HG03558 (cell line): ENCODE data around the gene PAK6.

Source experiments
- ATAC-seq: cut with Tn5 transposase; IDR thresholded peaks from one replicate; pipeline ENCODE4 v1.9.1; 2021; ENCODE audit warnings: moderate number of reproducible peaks; ENCODE audit not compliant: unreplicated experiment; ENCODE audit errors: extremely low read depth

PAK6 gene

DNA sequence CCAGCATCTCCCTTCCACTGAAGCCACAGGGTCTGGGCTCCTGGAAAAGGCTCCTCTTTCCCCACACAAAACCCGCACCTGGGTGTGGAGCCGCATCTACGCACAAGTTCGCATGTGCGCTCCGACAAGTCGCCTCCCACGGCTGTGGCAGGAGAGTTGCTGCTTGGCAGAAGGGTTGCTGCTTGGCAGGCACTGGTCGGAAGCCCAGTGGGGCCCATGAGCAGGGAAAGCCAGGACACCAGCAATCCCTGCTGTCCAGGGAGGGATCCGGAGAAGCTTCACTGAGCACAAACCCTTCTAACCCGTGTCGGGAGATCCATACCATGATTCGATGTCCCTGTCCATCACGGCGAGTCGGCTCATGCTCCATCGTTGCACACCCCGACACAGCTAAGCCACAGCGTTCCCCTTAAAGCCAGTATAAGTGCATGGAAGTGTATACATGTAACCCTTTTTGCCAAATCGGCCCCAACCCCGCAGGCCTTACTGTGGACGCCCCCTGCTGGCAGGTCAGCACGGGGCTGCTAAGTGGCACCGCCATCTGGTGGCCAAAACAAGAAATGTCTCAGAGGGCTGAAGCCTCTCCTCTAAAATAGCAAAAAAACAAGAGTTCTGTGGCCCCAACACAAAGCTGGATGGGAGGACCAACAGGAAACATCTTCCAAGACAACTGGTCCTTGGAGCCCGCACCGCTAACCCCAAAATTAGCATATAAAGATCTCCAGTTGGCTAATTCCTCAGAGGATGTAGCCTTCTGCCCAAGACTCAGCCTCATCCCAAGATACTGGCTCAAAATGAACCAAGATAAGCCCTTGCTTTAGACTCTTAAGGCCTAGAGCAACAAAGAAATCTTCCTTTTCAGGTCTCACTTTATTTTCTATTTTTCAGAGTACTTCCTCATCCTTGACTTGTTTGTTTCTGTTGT lies 35.7 kb downstream of the PAK6 start:
- ATAC-seq = no peak

DNA sequence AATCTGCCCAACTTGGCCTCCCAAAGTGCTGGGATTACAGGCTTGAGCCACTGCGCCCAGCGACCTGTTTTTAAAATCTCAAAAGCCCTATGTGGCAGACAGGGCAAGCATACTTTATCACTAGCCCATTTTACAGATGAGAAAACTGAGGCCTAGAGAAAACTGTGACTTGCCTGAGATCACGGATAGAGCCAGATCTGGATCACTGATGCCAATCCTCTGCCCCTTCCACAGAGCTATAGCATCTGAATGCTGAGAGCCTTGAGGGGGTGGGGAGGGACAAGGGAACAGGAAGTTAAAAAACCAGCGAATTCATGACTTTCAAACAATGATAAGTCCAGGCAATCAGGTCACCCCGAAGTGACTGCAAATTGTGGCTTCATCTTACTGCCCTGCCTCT lies 36.7 kb downstream of the PAK6 start:
- no peak for ATAC-seq

DNA sequence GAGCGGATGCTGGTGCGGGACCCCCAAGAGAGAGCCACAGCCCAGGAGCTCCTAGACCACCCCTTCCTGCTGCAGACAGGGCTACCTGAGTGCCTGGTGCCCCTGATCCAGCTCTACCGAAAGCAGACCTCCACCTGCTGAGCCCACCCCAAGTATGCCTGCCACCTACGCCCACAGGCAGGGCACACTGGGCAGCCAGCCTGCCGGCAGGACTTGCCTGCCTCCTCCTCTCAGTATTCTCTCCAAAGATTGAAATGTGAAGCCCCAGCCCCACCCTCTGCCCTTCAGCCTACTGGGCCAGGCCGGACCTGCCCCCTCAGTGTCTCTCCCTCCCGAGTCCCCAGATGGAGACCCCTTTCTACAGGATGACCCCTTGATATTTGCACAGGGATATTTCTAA lies 37.1 kb downstream of the PAK6 start:
- no peak for ATAC-seq

DNA sequence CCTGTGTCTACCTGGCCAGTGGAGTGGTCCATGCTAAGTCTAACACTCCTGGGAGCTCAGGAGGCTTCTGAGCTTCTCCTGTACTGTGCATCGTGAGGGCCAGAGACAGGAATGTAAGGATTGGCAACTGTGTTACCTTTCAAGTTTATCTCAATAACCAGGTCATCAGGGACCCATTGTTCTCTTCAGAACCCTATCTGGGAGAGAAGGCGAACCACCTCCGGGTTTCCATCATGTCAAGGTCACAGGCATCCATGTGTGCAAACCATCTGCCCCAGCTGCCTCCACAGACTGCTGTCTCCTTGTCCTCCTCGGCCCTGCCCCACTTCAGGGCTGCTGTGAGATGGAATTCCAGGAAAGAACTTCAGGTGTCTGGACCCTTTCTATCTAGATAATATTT lies 38.1 kb downstream of the PAK6 start:
- no peak for ATAC-seq

DNA sequence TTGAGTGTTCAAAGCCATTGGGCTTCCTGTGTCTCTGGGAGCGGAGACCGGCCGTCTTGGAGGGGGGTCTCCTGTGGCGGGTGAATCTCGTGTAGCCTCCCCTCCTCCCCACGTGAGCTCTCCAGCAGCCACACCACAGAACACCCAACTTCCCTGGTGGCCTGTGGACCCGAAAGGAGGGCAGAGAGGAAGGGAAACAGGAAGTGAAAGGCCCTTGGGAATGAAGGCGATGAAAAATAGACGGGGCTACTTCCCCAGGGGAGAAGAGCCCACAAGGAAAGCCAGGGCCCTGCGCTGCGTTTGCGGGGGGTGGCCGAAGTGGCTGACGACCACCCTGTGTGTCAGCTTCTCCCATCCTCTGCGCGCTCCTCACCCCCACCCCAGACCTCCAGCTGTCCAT lies 38.6 kb downstream of the PAK6 start:
- no peak for ATAC-seq

DNA sequence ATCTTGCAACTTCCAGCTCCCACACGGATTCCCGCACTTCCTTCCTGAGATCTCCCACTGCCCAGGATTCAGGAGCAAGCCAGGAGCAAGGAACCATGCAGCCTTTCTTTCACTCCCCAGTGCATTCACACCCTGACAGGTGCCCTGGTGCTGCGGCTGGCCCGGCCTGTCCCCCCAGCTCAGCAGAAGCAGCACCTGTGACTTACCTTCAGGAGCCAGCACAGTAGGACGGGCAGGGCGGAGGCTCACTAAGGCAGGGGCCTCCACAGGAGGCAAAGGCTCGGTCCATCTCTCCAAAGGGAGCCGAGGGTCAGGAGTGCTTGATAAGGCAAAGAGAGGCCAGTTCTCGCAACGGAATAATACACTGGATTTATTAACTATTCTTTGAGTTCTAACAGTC lies 39.2 kb downstream of the PAK6 start:
- ATAC-seq = no peak

DNA sequence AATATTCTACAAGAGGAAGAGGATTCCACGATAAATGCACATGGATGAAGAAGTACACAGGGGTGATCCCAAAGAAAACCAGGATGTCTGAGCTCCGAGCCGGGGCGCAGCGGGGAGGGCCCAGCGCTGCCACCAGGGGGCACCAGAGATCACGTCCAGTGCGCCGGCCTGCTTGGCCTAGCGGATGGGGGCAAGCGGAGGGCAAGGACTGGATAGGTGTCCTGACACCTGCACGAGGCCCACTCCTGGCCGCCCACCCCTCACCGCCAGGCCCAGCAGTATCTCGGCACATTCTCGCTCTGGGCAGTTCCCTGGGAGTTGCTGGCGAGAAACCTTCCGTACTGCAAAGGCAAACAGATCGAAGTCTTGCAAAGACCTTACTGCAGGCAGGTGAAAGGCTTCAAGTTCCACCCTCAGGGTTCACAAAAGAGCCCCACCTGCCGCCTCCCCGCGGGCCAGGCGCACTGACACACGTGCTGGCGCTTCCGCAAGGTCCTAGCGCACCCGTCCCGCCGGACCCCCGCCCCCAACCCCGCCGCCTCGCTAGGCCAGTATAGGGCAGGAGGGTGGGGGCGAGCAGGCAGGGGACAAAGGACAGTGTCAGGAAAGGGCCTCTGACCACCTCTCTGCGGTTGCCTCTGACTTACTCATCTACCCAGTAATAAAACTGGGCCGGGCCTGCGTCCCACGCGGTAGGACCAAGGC lies 40.7 kb downstream of the PAK6 start:
- ATAC-seq = no peak

DNA sequence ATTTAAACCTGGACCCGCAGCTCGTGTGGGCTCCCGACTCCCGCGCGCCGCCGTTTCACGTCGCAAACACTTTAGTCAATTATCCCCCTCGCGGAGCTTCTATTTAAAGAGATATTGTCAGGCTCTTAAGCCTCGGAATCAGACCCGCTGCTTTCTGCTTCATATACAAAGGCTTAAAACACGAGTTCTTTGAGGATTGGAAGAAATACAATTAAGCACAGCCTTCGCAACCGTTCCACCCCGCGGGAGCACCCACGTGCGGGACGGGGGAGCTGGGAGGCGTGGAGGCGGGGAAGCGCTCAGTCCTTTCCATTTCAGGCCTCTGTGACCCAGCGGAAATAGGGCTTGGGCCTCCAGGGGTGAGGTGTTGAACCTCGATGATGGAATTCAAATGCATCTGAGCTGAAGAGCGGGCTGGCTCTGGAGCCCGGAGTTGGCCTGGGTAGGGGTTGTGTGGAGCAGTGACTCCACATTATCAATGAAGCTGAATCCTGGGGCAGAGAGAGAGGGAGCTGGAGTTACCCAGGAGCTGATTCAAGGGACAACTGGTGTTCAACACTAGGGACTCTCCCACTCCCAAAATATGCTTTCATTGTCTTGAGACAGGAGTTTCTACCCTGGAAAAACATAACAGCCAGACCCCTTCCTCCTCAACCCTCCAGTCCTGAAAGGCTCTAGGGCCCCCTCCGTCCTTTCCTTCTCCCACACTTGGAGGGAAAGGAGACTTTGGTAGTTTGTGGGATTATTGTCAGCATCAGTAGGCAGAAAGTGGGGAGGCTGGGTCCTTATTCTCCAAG lies 41.6 kb downstream of the PAK6 start:
- ATAC-seq = no peak

DNA sequence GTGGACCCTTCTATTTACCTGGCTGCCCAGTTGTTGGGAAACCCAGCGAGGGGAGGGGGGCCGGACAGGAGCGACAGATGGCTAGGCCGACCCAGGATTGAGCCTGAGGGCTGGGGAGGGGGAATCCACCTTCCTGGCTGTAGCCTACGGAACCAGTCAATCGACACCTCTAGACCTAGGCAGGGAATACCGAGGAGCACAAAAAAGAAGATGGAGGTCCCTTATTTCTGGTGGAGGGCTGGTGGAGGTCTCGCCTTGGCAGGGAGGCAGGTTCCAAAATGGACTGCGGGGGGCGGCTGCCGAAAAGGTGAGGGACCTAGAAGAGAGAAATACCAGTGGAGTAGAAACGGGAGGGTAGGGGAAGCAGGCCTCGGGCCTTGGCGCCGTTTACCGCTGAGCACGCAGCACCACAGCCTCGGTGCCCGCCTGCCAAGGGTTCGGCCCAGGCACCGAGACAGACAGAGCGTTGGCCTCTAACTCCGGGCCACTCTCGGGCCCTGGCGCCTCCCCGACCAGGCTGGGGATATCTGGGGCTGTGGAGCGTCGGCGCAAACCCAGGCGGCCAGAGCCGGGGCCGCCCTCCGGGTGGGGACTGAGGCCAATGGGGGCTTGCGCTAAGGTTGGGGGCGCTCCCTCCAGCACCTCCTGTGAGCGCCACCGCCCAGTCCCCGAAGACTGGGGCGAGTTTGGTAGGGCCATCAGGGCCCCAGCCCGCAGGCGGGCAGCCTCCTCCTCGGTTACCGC lies 42.4 kb downstream of the PAK6 start:
- ATAC-seq = no peak

DNA sequence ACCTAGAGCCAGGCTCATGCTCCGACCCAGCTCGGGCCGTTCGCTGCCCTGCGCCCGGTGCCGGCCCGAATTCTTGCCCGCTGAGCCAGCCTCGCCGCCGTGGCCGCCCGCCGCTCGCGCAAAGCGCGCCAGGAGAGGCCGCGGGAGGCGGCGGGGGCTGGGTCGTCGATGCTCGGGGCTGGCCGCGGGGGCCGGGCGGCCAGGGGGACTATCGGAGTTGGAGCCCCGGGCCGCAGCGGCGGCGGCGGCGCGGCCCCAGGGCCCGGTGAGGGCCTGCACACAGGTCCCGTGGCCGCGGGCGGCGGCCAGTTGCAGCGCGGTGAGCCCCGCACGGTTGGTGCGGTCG lies 42.9 kb downstream of the PAK6 start:
- no peak for ATAC-seq

DNA sequence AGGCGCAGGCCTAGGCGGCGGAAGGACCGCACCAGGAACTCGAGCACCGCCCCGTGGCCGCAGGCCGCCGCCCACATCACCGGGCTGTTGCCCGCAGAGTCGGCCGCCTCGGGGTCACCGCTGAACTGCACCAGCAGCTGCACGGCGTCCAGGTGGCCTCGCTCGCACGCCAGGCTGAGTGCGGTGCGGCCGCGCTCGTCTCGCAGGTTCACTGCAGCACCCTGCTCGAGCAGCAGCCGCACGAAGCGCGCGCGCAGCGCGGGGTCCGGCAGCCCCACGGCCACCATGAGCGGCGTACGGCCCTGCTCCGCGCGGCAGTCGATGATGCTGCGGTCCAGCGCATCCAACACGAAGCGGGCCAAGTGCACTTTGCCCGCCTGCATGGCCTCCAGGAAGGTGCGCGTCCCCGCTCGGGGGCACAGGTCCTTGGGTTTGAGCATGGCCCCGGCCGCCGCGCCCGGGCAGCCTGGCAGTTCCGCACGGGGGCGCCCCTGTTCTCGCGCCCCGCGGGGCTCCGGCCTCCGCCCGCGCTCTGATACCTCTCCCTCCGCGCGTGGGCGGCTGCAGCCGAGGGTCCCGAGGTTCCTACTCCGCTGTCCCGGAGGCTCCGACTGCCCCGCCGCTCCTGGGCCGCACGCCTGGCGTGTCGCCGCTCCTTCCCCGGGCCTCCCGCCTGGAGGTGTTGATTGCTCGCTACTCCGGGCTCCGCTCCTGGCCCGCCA lies 43.4 kb downstream of the PAK6 start:
- ATAC-seq = no peak

DNA sequence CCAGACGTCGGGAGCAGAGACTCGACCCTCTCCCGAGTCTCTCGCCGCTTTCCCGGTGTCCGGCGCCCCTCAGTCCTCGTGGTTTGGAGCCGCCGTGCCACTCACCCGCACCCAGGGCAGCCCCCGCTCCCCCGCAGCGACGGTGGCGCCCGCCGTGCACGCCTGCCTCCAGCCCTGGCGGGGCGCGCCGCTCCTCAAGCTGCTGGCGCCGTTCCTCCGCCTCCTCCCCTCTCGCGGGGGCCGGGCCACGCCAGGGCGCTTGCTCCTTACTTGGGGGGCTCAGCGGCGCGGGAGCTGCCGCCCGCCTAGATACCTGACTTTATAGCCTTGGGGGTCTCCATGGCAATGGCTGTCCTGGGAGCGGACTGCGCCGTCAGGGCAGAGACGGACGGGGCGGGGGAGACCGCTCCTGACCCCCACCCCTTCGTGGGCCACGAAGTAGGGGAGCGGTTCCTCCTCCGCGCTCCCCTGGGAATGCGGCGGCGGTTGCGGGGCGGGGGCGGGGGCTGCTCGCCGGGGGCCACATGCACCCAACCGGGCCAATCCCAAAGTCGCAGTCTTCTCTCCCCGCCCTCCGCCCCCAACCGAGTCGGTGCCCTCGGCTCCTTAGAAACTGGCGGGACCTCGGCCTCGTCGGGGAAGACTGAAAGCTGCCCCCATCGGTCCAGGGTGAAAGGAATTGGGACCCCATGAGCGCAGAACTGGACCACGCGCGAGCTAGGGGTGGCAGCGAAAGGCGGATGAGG lies 44.2 kb downstream of the PAK6 start, which contains the start of gene ANKRD63:
Gene ANKRD63, minus strand, starts transcription at position 196 of the 746 bp plus-strand sequence. CDS start 478 bp downstream, outside the sequence.
- ATAC-seq = no peak

DNA sequence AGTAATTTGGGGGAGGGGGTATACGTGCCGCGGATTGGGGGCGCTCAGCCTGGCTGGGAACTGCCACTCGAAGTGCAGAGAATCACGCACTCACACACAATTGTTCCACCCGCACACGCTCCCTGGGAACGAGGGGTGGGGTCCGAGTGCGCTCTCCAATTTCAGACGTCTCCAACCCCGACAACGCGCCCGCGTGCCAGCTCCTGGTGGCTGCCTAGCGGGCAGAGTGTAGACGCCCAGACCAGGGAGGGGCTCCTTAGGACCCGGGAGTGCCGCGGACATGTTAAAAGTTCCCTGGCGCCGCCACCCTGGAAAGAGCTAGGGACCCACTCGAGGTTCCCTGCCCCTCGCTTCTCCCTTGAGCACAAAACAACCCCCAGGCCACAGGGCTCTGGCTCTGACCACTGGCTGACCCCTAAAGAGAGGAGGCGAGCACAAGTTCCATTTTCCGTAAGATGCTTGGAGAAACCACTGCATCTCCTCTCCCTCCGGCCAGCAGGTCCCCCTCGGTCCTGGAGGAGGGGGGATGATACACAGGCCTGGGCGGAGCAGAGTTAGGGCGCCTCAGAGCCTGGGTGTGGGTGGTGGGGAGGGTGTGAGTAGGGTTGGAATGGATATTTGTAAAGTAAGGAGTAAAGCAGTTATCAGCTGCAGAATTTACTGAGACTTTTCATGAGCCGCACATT lies 44.9 kb downstream of the PAK6 start:
- ATAC-seq = no peak

DNA sequence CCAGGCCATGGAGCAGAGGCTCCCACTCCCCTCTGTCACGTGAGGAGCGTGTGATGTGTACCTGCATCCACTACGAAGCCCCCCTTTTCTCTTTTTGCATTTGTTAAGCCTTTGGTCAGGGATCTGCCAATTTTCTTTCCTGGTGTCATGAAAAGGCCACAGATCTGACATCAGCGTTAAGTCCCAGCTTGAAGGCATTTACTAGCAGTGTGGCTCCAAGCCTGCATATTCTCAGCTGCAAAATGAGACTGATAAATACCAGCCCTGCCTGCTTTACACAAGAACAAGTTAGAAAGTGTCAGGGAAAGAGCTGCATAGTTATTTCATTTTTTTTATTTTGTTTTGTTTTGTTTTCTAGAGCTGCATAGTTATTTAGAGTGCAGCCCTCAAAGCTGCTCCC lies 46.3 kb downstream of the PAK6 start:
- ATAC-seq = no peak

DNA sequence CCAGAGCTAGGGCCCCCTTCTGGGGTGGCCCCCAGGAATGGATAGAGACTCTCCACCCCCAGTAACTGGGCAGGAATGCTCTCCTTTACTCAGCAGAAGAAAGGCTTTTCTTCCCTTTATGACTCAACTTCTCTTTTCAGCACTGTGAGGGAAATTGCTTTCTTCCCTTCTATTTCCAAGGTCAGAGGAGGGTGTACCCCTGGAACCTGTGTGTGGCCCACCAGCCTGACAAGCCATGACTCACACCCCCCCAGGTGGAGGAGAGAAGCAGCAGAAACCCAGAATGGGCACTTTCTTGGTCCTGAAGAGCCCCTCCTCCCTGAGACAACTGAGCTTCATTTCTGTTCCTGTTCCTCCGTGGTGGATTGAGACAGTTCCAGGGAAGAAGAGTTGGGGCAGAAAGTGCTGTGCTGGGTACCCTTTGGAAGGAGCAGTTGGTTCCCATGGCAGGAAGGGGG lies 46.7 kb downstream of the PAK6 start:
- ATAC-seq = no peak

DNA sequence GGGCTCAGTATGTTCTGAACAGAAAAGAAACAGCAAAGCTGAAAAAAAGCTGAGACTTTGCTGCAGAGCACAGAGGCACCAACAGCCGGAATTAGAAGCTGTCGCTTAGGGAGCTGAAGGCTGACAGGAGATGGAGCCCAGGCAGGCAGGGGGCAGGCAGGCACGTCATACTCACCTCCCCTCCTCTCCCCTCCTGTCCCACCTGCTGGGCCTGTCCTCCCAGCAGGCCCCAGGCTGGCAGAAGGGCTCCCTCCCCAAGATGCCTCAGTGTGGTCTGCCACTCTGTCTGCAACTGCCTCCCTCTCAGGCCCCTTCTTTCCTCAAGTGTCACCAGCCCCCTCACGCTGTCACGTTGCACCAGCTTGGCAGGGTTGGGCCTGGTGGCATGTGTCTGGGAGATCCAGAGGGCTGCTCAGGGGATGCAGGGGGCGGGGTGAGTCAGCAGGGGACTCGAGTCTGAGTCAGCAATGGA lies 47.2 kb downstream of the PAK6 start:
- no peak for ATAC-seq

DNA sequence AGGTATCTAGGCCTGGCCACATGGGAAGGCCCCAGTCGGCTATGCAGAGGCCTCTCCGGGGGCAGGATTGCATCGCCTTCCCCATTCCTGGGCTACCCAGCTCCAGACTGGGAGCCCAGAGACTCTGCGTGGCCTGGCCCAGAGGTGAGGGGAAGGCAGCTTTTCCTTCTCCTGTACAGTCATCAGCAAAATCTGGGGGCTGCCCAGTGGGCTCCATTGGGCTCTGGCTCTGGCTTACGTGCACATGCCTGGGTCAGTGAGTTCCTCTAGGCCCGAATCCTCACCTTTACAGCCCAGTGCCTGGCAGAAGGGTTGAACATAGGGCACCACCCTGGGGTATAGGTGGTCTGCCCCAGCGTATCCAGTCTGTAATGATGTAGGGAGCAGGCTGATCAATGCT lies 47.9 kb downstream of the PAK6 start:
- ATAC-seq = no peak

DNA sequence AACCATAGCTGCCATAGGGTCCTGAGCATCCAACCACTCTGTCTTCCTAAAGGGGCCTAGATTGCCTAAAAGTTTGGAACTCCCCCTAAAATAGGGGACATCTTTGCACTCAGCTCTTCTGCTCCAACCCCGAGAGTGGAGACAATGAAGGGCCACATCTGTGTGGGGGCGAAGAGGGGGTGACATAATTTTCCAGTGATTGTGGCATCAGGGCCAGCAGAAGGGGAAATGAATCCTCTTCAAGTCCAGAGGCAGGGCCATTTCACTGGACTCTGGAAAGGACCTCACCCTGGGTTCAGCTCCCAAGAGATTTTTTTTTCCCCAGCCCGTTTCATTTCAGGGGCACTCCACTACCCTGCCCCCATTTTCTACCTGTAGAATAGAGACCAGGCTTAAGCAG lies 48.6 kb downstream of the PAK6 start:
- ATAC-seq = no peak
